T47D (cell line): ENCODE measurements around the gene RAD18.
A peak's percentile ranks its signal among the peaks of the same experiment; 100 is the strongest.

ENCODE experiments used
- DNase-seq, 2 experiments: peaks; one replicate each; pipeline versions ENCODE4 v3.0.0 to v3.0.0-alpha.2; 2011 to 2012; ENCODE audit warnings: low read depth in 1 of 2, low spot score in 1 of 2
- JUND ChIP-seq: IDR thresholded peaks from 2 replicates; pipeline ENCODE4 v1.6.1; 2012; ENCODE audit warnings: low read depth
- in situ Hi-C: cut with HindIII; loops from 2 replicates; pipeline ENCODE4 v1.10.0; 2016; ENCODE audit warnings: low sequenced_read_pairs, low pct_unique_long_range_greater_than_20kb

Gene RAD18, protein sequence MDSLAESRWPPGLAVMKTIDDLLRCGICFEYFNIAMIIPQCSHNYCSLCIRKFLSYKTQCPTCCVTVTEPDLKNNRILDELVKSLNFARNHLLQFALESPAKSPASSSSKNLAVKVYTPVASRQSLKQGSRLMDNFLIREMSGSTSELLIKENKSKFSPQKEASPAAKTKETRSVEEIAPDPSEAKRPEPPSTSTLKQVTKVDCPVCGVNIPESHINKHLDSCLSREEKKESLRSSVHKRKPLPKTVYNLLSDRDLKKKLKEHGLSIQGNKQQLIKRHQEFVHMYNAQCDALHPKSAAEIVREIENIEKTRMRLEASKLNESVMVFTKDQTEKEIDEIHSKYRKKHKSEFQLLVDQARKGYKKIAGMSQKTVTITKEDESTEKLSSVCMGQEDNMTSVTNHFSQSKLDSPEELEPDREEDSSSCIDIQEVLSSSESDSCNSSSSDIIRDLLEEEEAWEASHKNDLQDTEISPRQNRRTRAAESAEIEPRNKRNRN

DNA sequence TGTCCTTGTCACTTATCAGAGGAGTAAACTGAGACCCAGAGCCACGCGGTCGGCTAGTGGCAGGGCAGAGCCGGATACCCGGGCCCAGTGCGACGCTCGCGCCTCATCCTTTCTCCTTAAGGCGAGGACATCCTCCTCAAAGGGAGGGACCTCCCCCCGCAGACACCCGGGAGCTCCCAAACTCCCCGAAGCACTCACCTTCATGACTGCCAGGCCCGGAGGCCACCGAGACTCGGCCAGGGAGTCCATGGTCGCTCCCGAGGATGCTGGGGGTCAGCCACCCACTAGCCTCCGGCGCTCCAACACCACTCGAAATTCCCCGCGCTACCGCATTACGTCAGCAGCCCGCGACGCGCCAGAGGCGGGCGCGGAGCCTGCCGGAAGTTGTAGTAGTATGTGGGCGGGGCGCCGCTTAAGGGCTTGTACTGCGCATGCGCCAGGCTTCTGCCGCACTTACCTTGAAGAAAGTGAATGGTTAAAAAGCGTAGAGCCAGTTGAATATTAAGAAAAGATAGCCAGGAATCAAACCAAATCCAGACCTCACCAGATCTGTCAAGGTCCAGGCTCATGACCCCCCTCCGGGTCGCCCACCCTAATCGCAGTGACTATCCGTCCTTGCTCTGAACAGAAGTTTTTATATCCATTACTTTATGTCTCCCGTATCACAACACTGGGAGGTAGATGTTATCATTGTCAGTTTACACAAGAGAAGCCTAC lies at the start of gene RAD18:
RAD18 (minus strand) TSS at position 336 of the 717 bp plus-strand sequence; CDS start at position 249, 87 bp downstream.
- no peak for TF ChIP-seq JUND
- in situ Hi-C loops, result no loop called here
- DNase-seq, result peak; percentile 59 to 93

DNA sequence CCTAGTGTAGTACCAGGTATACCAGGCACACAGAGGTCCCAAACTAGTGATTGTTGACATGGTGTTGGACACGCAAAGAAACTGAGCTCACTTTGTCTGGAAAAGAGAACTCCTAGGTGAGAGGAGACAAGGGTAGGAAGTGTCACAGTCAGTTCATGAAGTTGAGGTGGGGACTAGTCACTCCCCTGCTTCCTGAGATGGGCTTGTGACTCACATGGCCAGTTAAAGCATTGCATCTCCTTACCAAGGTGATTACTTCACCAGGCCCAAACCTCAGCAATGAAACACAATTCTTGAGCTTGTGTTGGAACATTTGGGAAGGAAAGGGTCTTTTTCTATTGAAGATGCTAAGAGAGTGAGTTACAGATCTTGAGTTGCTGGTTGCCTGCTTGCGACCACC lies 49.2 kb upstream of the RAD18 start:
- no peak for TF ChIP-seq JUND
- in situ Hi-C loops, result no loop called here
- DNase-seq, result no peak

DNA sequence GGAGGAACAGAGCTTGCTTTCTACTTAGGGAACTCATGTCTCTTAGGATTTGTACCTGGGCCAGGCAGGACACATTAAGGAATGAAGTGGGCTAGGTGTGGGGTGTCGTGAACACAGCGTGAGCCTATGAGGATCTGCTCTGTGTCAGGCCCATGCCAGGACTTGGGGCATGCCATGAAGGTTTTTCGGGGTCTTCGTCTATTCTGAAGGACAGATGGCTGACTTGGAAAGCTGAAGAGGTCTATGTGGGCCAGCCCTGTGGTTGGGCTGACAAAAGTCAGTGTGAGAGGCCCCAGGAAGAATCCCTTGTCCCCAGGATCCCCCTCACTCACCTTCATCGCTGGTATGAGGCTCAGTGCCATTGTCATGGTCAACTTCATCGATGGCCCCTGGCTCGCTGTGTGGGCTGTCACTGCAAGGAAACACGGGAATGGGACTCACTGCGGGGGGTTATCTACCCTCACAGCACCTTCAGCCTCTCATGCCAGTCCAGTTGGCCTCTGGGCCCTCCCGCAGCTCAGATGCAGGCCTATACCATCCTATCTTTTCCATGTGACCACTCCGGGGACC lies 46.8 kb upstream of the RAD18 start:
- no peak for TF ChIP-seq JUND
- in situ Hi-C loops, result no loop called here
- DNase-seq, result no peak

DNA sequence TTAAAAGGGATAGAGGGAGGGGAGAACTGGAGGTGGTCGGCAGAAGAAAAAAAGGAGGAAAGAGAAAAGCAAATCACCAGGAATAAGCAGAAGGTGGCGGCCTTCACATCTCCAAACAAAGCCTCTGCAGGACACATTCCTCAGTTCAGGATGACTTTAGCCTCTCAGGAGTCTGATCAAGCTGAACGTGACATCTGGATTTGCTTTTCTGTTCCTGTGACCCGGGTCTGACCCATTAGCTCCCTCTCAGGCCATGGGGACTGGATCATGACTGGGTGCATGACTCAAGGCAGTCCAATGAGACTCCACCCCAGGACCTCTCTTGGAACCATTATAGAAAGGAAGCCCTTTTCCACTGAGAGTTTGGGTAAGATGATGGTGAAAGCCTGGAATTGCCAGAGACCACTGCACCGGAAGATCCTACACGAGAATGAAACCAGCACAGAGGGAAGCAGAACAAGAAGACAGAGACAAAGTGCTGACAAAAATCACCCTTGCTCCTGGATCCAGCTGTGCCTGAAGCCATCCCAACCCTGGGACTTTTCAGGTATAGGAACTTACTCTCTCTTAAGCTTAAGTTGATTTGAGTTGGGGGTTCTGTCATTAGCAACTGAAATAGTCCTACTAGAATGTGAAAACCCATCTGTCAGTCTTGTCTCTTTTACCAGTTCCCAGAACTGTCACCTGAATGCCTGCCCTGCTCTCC lies 45.4 kb upstream of the RAD18 start:
- TF ChIP-seq JUND, result no peak
- in situ Hi-C loops, result no loop called here
- DNase-seq, result no peak

DNA sequence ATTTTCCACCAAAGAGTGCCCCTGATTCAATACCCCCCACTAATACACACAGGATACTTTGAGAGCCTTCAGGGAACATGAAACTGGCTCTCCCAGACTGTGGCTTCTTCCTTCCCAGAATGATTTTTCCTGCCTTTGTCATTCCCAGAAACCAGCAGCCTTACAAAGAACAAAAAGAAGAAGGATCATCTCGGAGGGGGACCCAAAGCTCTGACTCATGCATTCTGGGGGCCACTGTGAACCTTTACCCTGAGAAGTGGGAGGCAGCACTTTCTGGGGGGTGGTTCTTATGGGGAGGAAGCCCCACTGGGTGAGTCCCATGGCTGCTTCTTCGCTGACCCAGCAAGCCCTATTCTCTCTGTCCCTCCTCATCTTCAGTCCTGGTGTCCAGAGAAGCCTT lies 44.7 kb upstream of the RAD18 start:
- no peak for TF ChIP-seq JUND
- in situ Hi-C loops, result no loop called here

DNA sequence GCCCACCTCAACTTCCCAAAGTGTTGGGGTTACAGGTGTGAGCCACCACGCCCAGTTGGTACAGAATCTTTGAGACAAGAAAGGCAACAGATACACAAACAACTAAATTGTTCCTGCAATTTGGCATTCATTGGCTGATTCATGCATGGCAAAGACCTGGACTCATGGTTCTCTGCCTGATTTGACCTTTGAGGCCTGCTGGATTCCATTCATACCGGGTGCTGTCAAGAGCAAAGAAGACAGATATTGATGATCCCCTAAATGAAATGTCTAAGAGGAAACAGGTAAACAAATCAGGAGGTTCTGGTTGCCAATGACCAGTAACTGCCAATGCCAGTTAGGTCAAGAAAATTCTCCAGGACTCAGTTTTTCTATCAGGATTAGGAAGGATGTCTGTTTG lies 43.9 kb upstream of the RAD18 start:
- in situ Hi-C loops, result no loop called here
- no peak for DNase-seq
- TF ChIP-seq JUND, result no peak

More for the DNA sequence above, 44.7 kb upstream of the RAD18 start:
- DNase-seq, result no peak

DNA sequence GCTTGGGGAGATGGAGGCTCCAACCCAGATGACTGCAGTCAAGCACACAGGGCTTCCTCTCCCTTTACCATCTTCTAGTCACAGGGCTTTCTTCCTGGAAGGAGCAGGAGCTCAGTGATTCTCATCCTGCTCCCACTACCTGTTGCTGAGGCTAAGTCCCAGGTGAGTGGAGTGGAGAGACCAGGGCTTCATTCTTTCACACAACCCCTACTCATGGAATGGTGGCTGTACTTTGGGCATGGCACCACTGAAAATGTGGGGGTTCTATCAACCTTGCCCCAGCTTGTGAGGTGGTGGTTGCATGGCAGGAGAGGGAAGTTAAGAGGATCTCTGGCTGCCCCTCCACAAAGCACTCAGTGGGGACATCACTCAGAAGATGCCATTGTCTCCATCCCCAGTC lies 36.8 kb upstream of the RAD18 start:
- DNase-seq, result no peak
- in situ Hi-C loops, result no loop called here
- no peak for TF ChIP-seq JUND

DNA sequence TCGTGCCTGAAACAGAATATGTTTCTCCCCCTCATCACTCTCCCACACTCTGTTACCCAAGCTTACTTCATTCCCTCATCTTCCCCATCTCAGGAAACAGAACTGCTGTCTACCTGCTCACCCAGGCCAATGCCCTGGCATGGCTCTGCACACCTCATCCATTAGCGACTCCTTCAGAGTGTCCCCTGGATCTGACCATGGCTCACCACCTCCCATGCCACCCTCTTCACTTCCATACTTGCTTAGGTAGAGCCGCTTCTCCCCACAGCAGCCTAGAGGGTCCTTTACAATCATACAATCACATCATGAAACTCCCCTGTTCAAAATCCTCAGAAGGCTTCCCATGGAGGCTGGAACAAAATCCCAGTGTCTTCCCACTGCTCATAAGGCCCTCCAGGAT lies 33.9 kb upstream of the RAD18 start:
- in situ Hi-C loops, result no loop called here
- no peak for DNase-seq
- no peak for TF ChIP-seq JUND

DNA sequence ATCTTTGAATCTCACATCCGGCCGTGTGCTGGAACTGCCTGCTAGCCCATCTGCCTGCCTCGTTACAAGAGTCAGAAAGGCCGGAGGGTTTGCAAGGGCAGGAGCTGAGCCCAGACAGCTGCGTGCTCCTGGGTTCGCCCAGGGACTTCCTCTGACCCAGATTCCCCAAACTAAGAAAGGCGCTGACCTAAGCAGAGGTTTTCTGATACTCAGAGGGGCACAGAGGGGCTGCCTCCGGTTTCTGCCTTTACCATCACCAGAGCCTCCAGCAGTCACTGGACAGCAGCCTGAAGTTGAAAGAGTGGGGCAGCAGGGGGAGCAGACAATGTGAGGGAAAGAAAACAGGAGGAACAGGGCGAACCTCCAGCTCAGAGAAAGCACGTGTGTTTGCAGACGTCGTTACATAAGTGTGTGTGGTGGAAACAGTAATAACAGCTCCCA lies 33.4 kb upstream of the RAD18 start:
- TF ChIP-seq JUND, result no peak
- DNase-seq, result peak in 1 of 2 experiments; percentile 42
- in situ Hi-C loops, result no loop called here

DNA sequence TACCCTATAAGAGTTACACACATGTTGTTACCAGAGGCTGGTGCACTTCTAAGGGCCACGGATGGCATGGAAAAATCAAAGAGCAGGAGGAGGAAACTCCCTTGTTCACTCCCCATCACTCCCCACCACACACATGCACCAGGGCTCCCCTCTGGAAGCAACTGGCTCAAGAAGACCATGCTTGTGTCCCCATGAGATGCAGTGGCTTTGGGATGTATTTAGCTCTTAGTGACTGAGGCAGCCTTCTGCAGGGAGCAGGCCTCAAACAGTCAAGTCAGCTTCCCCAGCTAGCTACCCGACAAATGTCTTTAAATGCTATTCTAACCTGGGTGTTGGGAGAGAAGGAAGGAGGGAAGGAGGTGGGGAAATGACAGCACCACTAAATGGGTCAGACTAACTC lies 32.9 kb upstream of the RAD18 start:
- no peak for TF ChIP-seq JUND
- in situ Hi-C loops, result no loop called here
- DNase-seq, result no peak

DNA sequence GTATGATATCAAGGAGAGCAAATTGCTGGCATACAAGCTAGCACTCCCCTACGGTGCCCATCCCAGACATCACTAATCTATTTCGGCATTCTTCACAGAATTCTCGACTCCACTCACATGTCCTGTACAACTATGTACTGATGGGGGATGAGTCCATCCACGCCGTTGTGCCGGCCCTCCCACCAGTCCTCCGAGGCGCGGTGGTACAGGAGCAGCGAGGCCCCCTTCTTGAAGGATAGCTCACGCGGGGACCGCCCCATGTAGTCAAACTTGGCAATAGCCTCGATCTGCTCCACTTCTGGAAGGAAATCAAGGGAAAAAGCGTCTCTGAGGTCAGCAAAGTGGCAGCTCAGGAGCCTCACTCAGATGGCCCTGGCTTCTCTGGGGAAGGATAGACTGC lies 31.0 kb upstream of the RAD18 start:
- no peak for TF ChIP-seq JUND
- DNase-seq, result no peak
- in situ Hi-C loops, result no loop called here

DNA sequence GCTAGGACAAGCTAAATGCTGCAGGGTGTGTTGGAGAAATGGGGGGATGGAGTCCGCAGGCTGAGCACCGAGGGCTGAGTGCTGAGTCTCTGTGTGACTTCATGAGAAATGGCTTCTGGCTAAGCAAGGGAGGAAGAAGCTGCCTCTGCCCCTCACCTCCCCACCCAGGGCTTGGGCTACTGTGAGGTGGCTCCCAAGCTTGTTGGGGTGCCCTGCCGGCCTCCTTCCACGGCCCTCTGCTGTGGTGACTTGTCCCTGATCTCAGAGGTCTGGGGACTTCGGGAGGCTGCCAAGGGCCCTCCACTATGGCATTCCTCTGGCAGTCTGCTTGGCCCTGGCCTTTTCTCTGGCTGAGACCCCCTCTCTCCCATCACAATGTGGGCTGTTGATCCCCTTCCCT lies 30.1 kb upstream of the RAD18 start:
- TF ChIP-seq JUND, result no peak
- no peak for DNase-seq
- in situ Hi-C loops, result no loop called here
